GM18499 (cell line): ENCODE data around the gene AGAP9.
"Not testable (repeated sequence)": the region's sequence is repeated elsewhere in the genome, so short reads cannot be mapped to it uniquely, and the experiment has no call there.

ENCODE experiments used
- ATAC-seq: cut with Tn5 transposase; IDR thresholded peaks from one replicate; pipeline ENCODE4 v1.9.1; 2021; ENCODE audit warnings: moderate number of reproducible peaks; ENCODE audit not compliant: insufficient read depth, unreplicated experiment

Gene AGAP9

DNA sequence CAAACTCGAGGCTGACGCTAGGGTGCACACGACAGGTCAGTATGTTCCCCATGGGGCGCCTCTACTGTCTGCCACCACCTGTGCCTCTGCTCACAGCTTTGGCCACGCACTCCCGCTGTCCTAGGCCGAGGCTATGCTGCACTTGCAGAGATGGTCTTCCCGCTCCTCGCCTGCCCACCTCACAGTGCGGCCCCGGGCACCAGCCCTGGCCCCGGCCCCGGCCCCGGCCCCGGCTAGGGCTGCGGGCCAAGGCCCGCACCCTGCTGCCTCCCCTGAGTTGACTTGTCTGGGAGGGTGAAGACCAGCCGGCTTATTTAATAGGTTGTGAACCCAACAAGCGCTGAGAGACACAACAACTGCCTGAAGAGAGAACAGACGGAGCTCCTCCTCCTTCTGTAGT lies at the start of gene AGAP9:
Gene AGAP9, minus strand, starts transcription at position 164 of the 400 bp plus-strand sequence. Its CDS starts 112 bp downstream, at position 52.
- not testable (repeated sequence) for ATAC-seq

DNA sequence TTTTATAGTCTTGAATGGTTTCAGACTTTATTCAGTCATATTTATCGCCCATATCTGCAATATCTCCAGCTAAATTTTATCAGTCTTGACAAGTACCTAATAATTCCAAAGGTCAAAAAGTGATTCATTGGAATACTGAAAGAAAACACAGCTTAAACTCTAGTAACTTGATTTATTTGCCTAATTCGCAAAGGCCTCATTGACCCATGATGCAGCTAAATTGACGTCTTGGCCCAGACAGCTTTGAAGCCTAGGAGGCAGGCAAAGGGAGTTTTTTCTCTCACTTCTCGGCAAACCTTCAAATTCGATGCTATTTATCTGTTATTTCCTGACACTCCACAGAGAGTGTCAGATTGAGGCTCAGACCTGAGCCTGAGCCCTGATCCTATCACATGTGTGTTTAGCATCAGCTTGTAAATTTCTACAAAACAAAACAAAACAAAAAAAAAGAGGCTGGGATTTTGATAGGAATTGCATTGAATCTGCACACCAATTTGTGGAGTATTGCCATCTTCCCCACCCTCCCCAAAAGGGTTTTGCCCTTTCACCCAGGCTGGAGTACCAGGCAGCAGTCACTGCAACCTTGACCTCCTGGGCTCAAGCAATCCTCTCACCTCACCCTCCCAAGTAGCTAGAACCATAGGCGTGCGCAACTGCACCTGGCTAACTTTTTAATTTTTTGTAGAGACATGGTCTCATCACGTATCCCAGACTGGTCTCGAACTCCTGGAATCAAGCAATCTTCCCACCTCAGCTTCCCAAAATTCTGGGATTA lies 47.9 kb upstream of the AGAP9 start:
- ATAC-seq: not testable (repeated sequence)

DNA sequence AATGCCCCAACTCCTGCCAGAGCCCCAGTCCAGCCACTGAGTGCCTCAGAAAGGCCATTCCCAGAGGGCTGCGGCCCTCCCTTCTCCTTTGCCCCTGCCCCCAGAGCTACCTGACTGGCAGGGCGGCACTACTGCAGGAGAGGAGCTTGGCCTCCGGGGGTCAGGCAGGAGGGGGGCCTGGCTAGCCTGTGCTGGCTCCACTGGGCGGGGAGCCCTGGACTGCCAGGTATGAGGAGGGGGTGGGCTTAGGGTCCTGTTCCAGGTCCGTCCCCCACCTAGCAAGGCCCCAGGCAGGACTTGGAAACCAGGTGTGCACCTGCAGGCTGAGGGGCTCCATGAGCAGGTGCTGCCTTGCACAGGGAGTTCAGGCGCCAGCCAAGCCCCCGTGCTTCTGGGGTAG lies 43.3 kb upstream of the AGAP9 start:
- not testable (repeated sequence) for ATAC-seq

DNA sequence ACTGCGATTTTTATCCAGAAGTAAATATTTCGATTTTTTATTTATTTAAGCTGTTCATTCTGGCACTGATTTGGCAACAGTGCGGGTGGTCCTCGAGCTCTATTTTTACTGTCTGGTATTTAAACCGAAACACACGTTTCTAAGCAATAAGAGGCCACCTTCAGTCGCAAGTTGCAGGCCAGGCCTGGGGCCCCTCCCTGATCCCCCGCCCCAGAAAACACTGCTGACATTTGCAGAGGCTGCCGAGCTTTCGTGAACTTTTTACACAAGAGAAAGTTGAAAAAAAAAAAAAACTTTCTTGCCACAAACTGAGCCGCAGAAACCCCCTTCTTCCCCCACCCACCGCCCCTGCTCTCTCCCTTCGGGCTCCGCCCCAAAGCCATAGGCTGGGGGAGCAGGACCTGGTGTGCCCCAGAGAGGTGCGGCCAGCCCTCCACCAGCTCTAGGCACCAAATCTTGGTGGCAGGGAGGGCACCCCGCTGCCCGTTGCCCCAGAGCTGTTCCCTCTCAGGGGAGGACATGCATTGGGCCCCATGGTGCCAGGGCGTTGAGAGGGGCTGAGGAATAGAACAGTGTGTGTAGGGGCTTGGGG lies 42.8 kb upstream of the AGAP9 start:
- not testable (repeated sequence) for ATAC-seq

DNA sequence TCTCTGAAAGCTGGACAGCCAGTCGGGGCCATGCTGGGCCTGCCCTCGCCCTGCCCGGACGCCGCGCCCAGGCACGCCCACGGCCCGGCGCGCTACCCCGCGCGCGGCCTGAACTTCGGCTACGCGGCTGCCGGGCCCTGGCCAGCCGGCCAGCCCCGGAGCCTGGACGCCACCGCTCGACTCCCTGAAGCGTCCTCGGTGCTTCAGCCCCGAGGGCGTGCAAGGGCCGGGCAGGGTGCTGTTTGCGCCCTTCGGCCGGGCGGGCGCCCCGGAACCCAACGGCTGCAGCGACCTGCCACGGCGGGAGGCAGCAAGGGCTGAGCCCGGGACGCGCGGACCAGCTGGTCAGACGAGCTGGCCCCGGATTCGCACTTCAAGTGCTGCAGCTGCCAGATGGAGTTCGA lies 42.1 kb upstream of the AGAP9 start:
- not testable (repeated sequence) for ATAC-seq

DNA sequence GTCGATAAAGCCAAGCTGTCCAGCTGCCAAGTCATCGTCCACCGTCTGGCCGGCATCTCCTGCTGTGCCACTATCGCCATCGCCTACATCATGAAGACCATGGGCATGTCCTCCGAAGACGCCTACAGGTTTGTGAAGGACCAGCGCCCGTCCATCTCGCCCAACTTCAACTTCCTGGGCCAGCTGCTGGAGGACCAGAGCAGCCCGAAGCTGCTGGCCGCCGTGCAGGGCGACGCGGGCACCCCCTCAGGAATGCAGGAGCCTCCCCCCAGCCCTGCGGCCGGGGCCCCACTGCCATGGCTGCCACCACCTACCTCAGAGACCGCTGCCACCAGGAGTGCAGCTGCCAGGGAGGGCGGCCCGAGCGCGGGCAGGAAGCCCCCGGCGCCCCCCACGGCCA lies 41.5 kb upstream of the AGAP9 start:
- not testable (repeated sequence) for ATAC-seq

DNA sequence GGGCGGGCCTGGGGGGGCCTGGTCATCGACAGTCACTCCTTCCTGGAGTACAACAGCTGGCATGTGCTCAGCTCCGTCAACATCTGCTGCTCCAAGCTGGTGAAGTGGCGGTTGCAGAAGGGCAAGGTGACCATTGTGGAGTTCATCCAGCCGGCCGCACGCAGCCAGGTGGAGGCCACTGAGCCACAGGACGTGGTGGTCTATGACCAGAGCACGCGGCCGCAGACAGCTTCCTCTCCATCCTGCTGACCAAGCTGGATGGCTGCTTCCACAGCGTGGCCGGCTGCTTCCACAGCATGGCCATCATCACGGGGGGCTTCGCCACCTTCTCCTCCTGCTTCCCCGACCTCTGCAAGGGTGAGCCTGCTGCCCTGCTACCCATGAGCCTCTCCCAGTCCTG lies 40.9 kb upstream of the AGAP9 start:
- not testable (repeated sequence) for ATAC-seq

DNA sequence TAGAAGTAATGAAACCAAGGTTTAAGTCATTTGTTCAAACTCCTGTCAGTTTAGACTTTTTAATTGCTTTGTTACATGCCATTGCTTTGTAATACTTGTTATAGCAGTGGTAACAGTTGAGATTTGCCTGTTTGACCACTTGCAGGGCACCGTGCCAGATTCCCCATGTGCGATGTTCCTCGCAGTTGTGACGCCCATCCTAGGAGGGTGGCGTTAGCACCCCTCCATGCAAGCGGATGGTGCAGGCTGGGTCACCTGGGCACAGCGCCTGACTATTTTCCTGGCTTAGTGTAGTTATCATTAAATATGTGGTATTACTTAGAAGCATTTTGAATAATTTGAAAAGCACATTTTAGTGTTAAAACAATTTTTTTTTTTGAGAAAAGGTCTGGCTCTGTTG lies 37.0 kb upstream of the AGAP9 start:
- ATAC-seq: not testable (repeated sequence)

DNA sequence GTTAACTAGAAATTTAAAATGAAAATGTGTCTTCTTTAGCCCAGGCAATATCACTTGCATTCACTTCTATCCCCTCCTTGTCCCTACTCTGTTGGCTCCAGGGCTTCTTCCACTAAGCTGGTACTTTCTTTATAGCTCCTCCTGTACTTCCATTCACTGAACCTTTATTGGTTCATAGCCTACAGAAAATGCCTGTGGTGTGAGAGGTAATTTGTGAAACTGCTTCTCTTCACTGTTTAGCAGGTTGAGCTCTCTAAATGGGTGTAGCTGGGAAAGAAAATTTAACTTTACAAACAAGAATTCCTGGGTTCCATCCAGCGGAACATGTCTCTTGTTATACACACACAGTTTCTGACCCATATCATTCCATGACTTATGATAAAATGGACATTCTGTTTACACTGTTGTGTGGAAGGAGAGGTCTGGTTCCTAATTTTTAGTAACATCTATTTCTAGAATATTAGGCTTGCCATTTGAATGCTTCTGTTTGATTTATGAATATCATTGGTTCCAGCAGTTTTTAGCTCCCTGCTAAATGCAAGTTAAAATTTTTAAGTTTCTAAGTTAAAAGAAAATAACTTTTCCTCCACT lies 36.4 kb upstream of the AGAP9 start:
- not testable (repeated sequence) for ATAC-seq

DNA sequence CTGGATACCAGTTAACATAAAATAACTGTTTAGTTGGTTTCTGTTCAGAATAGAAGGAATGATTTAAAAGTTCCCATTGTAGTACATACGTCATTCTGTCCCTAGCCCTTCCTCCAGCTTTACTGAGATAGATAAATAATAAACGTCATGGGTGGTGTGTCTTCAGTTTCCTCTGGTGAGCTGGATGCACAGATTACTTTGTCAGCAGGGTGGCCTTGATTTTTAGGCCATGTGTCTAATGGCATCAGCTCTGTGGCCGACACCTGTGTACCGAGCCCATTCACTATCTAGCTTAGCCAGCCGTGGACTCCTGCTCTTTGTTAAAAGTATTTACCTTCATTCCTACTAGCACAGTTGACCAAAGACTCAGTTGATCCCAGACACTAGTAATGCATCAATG lies 34.7 kb upstream of the AGAP9 start:
- not testable (repeated sequence) for ATAC-seq

DNA sequence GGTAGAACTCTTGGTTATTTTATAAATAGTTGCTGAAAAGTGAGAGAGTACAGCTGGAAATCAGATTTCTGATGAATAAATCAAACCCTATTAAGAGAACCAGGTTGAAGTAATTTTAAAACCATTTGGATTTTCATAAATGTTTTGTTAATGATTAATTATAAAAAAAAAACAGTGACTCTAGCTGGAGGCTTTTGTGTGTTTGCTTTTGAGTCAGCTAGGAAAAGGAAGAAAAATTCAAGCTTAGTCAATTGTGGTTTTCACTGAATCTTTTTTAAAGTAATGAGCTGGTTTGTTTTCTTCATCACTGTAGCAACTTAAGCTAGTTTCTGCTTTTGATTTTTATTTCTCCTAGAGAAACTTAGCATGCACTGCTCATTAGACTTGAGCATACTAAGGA lies 34.2 kb upstream of the AGAP9 start:
- not testable (repeated sequence) for ATAC-seq

DNA sequence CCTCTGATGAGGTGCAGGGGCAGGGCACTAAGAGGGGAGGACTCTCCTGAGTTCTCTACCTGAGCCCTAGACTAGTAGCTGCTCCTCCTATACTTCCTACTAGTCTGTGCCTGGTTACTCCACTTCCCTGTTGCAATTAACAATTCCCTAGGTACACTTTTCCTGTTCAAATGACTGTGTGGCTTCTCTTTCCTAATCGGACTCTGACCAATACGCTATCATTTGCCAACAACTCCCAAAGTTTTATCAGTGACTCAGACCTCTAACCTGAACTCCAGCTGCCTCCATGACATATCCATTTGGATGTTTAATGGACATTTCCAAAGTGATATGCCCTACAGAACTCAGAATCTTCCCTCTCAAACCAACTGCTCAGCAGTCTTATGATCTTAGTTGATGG lies 31.9 kb upstream of the AGAP9 start:
- not testable (repeated sequence) for ATAC-seq

DNA sequence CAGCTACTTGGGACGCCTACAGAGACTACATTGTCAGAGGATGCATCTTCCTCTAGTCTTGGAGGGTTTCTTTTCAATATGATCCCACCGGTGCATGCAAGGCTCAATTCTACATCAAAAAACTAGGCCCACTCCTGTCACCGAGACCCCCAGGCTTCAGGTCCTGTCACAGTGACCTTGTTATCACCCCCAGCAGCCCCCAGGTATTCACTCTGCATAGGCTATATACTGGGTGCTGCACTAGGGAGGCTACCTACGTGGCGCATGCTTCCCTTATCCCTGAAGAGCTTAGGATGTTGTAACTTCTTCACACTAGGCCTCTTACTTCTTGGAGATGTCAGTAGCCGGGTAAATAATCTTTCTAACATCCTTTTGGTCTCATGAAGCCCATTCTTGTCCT lies 31.1 kb upstream of the AGAP9 start:
- ATAC-seq: not testable (repeated sequence)

DNA sequence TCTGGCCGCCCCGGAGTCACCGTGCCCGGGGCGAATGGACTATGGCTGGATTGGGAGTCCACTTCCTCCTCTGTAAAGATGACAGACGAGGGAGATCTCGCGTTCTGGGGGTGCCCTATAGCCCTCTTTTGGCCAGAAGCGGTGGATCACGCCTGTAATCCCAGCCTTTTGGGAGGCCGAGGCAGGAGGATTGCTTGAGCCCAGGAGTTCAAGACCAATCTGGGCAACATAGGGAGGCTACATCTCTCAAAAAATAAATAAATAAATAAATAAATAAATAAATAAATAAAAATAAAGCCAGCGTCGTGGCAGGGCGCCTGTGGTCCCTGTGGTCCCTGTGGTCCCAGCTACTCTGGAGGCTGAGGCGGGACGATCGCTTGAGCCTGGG lies 30.4 kb upstream of the AGAP9 start:
- ATAC-seq: not testable (repeated sequence)

DNA sequence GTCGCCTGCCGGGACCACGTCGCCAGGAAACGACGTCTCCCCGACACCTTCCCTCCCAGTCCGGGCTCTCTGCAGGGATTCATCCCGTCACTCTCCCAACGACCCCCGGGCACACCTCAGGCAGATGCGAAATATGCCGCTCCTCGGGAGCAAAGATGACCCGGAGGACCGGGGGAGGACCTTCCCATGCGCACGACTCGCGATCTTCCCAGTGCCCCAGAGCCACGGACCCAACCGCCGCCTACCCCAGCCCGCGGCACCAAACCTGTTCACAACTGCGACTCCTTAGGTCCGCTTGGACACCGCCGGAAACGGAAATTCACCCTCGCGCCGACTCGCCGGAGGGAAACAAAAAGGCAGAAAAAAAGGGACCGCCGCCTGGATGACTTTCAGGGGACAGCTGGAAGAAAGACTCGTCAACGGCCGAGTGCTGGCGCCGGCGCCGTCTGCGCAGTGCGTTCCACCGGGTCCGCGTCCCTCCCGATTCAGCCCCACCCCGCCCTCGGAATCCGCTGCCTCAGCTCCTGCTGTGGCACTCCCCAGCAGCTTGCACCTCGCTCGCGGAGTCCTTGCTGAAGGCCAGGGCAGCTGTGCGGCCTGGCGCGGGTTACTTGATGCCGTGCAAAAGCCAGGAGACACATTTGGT lies 29.9 kb upstream of the AGAP9 start:
- ATAC-seq: not testable (repeated sequence)

DNA sequence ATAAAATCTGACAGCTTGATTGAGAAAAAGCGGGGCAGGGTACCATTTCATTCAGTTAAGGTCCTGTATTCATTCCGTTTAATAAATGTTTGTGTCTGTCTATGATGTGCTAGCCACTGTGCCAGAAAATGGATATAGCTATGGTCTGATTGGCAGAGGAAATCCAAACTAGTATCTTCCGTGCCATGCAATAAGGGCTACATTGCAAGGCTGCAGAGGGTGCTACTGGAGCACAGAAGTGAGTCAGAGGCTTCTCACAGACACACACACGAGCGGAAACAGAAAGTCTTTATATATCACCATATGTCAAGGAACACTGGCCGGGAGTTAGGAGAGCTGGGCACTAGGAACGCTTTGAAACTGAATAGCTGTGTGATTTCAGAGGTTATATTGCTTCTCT lies 29.3 kb upstream of the AGAP9 start:
- ATAC-seq: not testable (repeated sequence)

DNA sequence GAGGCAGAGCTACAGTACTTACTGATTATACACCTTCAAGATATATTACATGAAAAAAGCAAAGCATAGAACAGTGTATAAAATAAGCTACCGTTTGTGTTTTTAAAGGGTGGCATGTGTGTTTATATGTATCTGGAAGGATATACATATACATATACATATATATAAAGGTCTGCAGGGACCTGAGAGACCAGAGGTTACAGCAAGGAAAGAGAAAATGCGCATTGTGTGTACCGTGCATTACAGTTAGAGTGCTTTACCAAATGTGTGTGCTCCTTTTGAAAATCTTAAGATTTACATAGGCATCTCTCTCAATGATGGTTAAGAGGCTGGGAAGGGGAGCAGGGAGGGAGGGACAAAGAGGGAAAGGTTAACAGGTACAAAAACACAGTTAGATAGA lies 23.8 kb upstream of the AGAP9 start:
- ATAC-seq: not testable (repeated sequence)

DNA sequence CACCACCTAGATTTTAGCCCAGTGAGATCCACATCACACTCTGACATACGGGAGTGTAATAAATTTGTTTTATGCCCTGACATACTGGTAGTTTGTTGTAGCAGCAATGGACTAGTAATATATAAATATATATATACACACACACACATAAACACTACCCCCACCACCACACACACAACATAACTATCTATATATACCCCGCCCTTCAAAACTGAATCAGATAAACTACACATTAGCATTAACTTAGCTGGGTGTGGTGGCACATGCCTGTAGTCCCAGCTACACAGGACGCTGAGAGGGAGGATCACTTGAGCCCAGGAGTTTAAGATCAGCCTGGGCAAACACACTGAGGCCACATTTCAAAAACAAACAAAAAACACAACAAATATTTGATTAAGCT lies 13.0 kb upstream of the AGAP9 start:
- ATAC-seq: not testable (repeated sequence)

DNA sequence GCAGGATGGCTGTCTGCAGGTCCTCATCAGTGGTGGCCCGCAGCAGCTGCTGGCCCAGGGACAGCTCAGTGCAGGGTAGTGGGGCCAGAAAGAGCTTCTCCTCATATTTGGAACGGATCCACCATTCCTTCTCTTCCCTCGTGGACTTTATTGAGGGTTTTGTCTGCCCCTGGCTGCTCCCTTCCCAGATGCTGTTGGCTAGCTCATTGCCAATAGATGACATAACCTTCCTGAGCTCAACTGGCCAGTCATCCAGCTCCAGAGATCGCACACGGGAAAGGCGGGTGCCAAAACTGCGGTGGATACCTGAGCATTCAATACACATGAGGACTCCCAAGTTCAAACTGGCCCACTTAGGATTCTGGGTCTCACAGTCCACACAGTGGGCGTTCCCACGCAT lies 21.1 kb downstream of the AGAP9 start:
- not testable (repeated sequence) for ATAC-seq

DNA sequence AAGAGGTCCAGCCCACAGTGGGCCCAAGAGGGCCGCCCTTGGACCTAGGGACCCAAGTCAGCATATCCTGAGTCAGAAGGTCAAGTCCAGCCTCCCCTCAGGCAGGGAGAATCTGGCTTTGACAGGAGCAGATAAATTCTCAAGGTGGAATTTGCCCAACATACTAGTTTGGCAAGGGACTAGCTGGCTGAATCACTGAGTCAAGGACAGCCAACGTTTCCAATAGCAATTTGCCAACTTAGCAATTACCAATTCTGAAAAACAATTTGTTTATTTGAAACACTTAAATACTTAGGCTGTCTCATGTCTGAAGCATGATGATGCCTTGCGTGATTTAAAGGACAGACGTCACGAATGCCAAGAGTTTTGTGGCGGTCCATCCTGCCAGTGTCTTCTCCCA lies 29.2 kb downstream of the AGAP9 start:
- not testable (repeated sequence) for ATAC-seq

DNA sequence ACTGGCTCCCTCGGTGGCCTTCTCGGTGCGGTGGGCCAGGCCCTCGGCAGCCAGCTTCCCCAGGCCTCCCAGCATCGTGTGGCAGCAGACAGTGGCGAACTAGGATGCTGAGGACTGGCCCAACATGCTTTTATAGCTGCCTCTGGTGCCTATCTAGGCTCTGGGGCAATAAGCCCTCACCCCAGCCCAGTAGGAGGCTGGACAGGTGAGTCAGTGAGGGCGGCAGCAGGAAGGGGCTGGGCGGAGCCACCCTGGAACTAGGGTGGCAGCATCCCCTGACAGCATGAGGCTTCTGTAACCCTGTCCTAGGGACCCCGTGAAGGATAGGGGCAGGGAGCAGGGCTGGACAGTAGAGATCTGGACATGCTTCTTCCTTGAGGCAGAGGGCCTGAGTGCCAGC lies 31.8 kb downstream of the AGAP9 start, which contains the start of gene FAM25G:
Gene FAM25G, minus strand, starts transcription at position 101 of the 400 bp plus-strand sequence. Its CDS starts 26 bp downstream, at position 75.
- not testable (repeated sequence) for ATAC-seq
